Vagina (tissue), 2 donors: ENCODE data around the gene NCEH1. TPM values are rescaled to one million over a fixed set of nuclear protein-coding genes. Genes with fewer than 3 reads are reported as not detected.

Experiments
- DNase-seq, 2 donors: peaks; one replicate each; pipeline ENCODE4 v3.0.0-alpha.2; 2017; ENCODE audit errors: extremely low spot score in 2 of 2
- H3K27ac ChIP-seq: fragments of 200-600 bp; sonication (generic); one replicate; pipeline ENCODE4 v1.5.1; 2019
- H3K27me3 ChIP-seq: fragments of 200-600 bp; sonication (generic); one replicate; pipeline ENCODE4 v1.5.1; 2019
- H3K36me3 ChIP-seq, 2 donors: fragments of 200-600 bp; sonication (generic); one replicate each; pipeline ENCODE4 v1.5.1; 2017 to 2019
- H3K4me1 ChIP-seq: fragments of 200-600 bp; sonication (generic); one replicate; pipeline ENCODE4 v1.5.1; 2019
- H3K4me3 ChIP-seq, 2 donors: fragments of 200-600 bp; sonication (generic); 1 replicate in 1 of 2; 2 replicates in 1 of 2; pipeline ENCODE4 v1.5.1; 2016 to 2019
- H3K9me3 ChIP-seq: fragments of 200-600 bp; sonication (generic); one replicate; pipeline ENCODE4 v1.5.1; 2019
- POLR2A ChIP-seq, 2 donors: fragments of 450-650 bp; IDR thresholded peaks; one replicate each; pipeline ENCODE4 v1.6.1; 2017; ENCODE audit warnings: antibody characterized with exemption in 2 of 2, mild to moderate bottlenecking in 2 of 2, moderate library complexity in 2 of 2
- POLR2AphosphoS5 ChIP-seq, 2 donors: sonication (generic); formaldehyde crosslinking; IDR thresholded peaks; one replicate each; pipeline ENCODE4 v1.9.0; 2017; ENCODE audit warnings: antibody characterized with exemption in 2 of 2, mild to moderate bottlenecking in 2 of 2, low read depth in 1 of 2; ENCODE audit not compliant: insufficient read depth in 1 of 2
- intact Hi-C: fragments of 100-400 bp; cut with DNase I; formaldehyde crosslinking; loops from one replicate; pipeline ENCODE4 v1.15.1; 2023
- total RNA-seq: library from RNA; depleted of rRNA; stranded (reverse); fragments of >200 nt; gene quantifications from one replicate; pipeline ENCODE4 v1.2.3, GENCODE V29; 2016
- TF ChIP-seq, protein P1 (sequence below), 3 experiments: fragments of 450-650 bp in 2 of 3; fragments of 200-600 bp in 1 of 3; sonication (generic) in 1 of 3; IDR thresholded peaks; one replicate each; pipeline ENCODE4 v1.5.1; 2017 to 2019; ENCODE audit warnings: antibody characterized with exemption in 3 of 3, mild to moderate bottlenecking in 2 of 3, moderate library complexity in 2 of 3

The NCEH1 gene
- total RNA-seq, 1 donor from 2014 or later: 7.4 TPM

DNA sequence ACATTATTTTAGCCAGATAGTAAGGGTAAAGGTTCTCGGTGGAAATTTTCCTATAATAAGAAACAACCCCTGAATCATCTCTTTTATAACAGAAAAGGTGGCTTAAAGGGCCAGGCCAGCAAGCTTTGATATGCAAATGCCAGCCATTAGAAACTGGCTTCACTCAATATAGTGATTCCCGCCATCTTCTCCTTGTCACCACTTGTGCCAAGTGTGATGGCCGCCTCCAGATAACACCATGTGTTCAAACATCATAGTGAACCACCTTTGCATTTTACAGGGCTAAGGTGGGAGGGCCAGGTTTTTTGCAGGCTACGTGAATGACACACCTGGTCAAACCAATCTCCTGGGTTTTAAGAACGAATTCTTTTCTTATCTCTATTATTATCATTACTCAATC lies 31.3 kb downstream of the NCEH1 start:
- Histone ChIP-seq H3K9me3 (no peaks in the 10 kb centered on the region), H3K27me3 (no peaks in the 10 kb centered on the region), H3K36me3 (no peaks in the 10 kb centered on the region), H3K4me3 (no peak overlapping the region), H3K27ac (no peak overlapping the region), H3K4me1 (peaks cover 29% of the 10 kb centered on the region)
- DNase-seq: no peak
- intact Hi-C loops: no loop called here
- TF ChIP-seq POLR2AphosphoS5 (IDR thresholded peaks at IDR 0.05; ENCODE audit: insufficient read depth in 1 of 2, low read depth in 1 of 2) (no peak), POLR2A (IDR thresholded peaks at IDR 0.05) (no peak)
- TF ChIP-seq, protein P1, sequence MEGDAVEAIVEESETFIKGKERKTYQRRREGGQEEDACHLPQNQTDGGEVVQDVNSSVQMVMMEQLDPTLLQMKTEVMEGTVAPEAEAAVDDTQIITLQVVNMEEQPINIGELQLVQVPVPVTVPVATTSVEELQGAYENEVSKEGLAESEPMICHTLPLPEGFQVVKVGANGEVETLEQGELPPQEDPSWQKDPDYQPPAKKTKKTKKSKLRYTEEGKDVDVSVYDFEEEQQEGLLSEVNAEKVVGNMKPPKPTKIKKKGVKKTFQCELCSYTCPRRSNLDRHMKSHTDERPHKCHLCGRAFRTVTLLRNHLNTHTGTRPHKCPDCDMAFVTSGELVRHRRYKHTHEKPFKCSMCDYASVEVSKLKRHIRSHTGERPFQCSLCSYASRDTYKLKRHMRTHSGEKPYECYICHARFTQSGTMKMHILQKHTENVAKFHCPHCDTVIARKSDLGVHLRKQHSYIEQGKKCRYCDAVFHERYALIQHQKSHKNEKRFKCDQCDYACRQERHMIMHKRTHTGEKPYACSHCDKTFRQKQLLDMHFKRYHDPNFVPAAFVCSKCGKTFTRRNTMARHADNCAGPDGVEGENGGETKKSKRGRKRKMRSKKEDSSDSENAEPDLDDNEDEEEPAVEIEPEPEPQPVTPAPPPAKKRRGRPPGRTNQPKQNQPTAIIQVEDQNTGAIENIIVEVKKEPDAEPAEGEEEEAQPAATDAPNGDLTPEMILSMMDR (IDR thresholded peaks at IDR 0.05): no peak

GRCh38 chr3:172678068-172678467 lies 32.8 kb downstream of the NCEH1 start:
- no peak for DNase-seq
- H3K4me3 ChIP-seq: no peak overlapping the region

DNA sequence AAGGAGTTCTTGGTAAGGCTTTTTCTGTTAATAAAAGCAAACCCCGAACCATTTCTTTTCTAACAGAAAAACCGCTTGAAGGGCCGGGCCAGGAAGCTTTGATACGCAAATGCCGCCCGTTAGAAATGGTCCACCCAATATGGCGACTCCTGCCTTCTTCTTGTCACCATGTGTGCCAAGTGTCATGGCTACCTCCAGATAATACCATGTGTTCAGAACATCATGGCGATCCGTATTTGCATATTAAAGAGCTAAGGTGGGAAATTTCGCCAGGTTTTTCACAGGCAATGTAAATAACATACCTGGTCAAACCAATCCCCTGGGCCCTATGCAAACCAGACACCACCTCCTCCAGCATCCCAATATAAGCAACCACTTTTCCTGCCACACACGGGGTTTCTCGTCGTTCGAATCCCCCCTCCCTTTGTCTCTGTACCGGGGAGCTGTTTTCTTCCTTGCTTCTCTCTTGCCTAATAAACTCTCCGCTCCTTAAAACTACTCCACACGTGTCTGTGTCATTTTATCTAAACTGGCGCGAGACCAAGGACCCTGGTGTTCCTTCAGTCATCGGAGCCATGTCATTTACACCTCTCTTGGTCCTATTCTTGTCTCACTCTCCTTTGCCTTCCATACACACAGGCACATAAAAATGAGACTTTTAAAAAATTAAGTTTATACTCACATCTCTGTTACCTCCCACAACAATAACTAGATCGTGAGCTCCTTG lies 34.5 kb downstream of the NCEH1 start:
- TF ChIP-seq POLR2AphosphoS5 (IDR thresholded peaks at IDR 0.05; ENCODE audit: insufficient read depth in 1 of 2, low read depth in 1 of 2) (no peak), POLR2A (IDR thresholded peaks at IDR 0.05) (no peak)
- TF ChIP-seq, protein P1 (IDR thresholded peaks at IDR 0.05): no peak
- peak overlapping the region; percentile 43 for H3K27ac ChIP-seq
- no peak overlapping the region for H3K4me3 ChIP-seq
- DNase-seq: no peak
- no peaks in the 10 kb centered on the region for H3K36me3 ChIP-seq
- no peaks in the 10 kb centered on the region for H3K27me3 ChIP-seq
- intact Hi-C loops: no loop called here
- H3K9me3 ChIP-seq: no peaks in the 10 kb centered on the region
- peaks cover 33% of the 10 kb centered on the region for H3K4me1 ChIP-seq

More at GRCh38 chr3:172678068-172678467, 32.8 kb downstream of the NCEH1 start:
- TF ChIP-seq POLR2AphosphoS5 (IDR thresholded peaks at IDR 0.05; ENCODE audit: insufficient read depth in 1 of 2, low read depth in 1 of 2) (no peak), POLR2A (IDR thresholded peaks at IDR 0.05) (no peak)
- TF ChIP-seq, protein P1 (IDR thresholded peaks at IDR 0.05): no peak
- Histone ChIP-seq H3K9me3 (no peaks in the 10 kb centered on the region), H3K27me3 (no peaks in the 10 kb centered on the region), H3K27ac (no peak overlapping the region), H3K36me3 (no peaks in the 10 kb centered on the region), H3K4me1 (peaks cover 30% of the 10 kb centered on the region)
- intact Hi-C loops: no loop called here

GRCh38 chr3:172675441-172676193 lies 35.2 kb downstream of the NCEH1 start:
- TF ChIP-seq POLR2AphosphoS5 (IDR thresholded peaks at IDR 0.05; ENCODE audit: insufficient read depth in 1 of 2, low read depth in 1 of 2) (no peak), POLR2A (IDR thresholded peaks at IDR 0.05) (no peak)
- TF ChIP-seq, protein P1 (IDR thresholded peaks at IDR 0.05): peak; percentile 20 to 54 (median 54)
- H3K4me1 ChIP-seq: peaks cover 31% of the 10 kb centered on the region
- intact Hi-C loops: no loop called here
- H3K36me3 ChIP-seq: no peaks in the 10 kb centered on the region
- no peak overlapping the region for H3K27ac ChIP-seq
- no peaks in the 10 kb centered on the region for H3K9me3 ChIP-seq
- H3K27me3 ChIP-seq: no peaks in the 10 kb centered on the region
- H3K4me3 ChIP-seq: no peak overlapping the region
- DNase-seq: no peak
